A549 (cell line): ENCODE results near the gene UBE2E2. TPM values are rescaled to one million over a fixed set of nuclear protein-coding genes. Genes with fewer than 3 reads are reported as not detected.

Experiments
- ATAC-seq, 2 experiments: fragments of 200-7000 bp in 1 of 2; fragments of >200 bp in 1 of 2; cut with Nextera tagmentation in 1 of 2; cut with Tn5 transposase in 1 of 2; 3 replicates each; pipeline versions ENCODE4 v1.8.0 to v1.9.1; 2018 to 2020; ENCODE audit warnings: mild to moderate bottlenecking in 1 of 2, moderate library complexity in 1 of 2
- CTCF ChIA-PET: fragments of 300-600 bp; sonication (Branson Sonifier 250); formaldehyde crosslinking; extraction: SDS; loops from one replicate; lab custom pipeline; 2021; ENCODE audit warnings: antibody characterized with exemption, inconsistent platforms; lab: Yijun Ruan, JAX
- POLR2A ChIA-PET: fragments of 350-600 bp; formaldehyde crosslinking; extraction: SDS; loops from one replicate; lab custom pipeline; 2021; ENCODE audit warnings: antibody characterized with exemption, inconsistent platforms; lab: Yijun Ruan, JAX
- DNase-seq, 2 experiments: peaks; one replicate each; pipeline versions ENCODE4 v3.0.0 to v3.0.0-alpha.2; 2011 to 2016; ENCODE audit warnings: low read depth in 1 of 2, low spot score in 1 of 2
- FAIRE-seq: peaks from 2 replicates; lab custom pipeline; 2011; peaks lifted over from hg19 to GRCh38; lab: Jason Lieb, UNC
- H3K27ac ChIP-seq, 2 experiments: fragments of >200 bp; sonication (Bioruptor Twin); formaldehyde crosslinking; 3 replicates each; pipeline ENCODE4 v1.5.1; 2016 to 2017
- H3K4me1 ChIP-seq: fragments of >200 bp; sonication (Bioruptor Twin); formaldehyde crosslinking; 3 replicates; pipeline ENCODE4 v1.6.1; 2016
- H3K4me2 ChIP-seq: fragments of >200 bp; sonication (Bioruptor Twin); formaldehyde crosslinking; 3 replicates; pipeline ENCODE4 v1.6.1; 2016
- H3K4me3 ChIP-seq: fragments of >200 bp; sonication (Bioruptor Twin); formaldehyde crosslinking; 3 replicates; pipeline ENCODE4 v1.5.1; 2016
- H3K9me3 ChIP-seq: fragments of >200 bp; sonication (Bioruptor Twin); formaldehyde crosslinking; 3 replicates; pipeline ENCODE4 v1.6.1; 2016
- CBX8 ChIP-seq: fragments of 200-600 bp; sonication (generic); IDR thresholded peaks from 2 replicates; pipeline ENCODE4 v1.6.1; 2016
- EHF ChIP-seq: fragments of 250-450 bp; sonication (Bioruptor Pico); IDR thresholded peaks from 2 replicates; pipeline ENCODE4 v1.5.0; 2020; ENCODE audit warnings: mild to moderate bottlenecking
- FOSB ChIP-seq: fragments of 250-450 bp; sonication (Bioruptor Pico); IDR thresholded peaks from 2 replicates; pipeline ENCODE4 v1.5.0; 2020; ENCODE audit warnings: mild to moderate bottlenecking, moderate library complexity
- FOSL2 ChIP-seq, 2 experiments: fragments of 450-650 bp in 1 of 2; fragments of >200 bp in 1 of 2; sonication (Bioruptor Twin) in 1 of 2; formaldehyde crosslinking; IDR thresholded peaks; 2 replicates each; pipeline versions ENCODE4 v1.5.0 to v1.6.1; 2016 to 2020; ENCODE audit warnings: mild to moderate bottlenecking in 1 of 2, moderate library complexity in 1 of 2
- GATA3 ChIP-seq: IDR thresholded peaks from 2 replicates; pipeline ENCODE4 v1.6.1; 2012; ENCODE audit warnings: borderline replicate concordance
- HDAC2 ChIP-seq: fragments of 200-600 bp; sonication (generic); IDR thresholded peaks from 2 replicates; pipeline ENCODE4 v1.6.1; 2016
- HES2 ChIP-seq: fragments of >200 bp; sonication (Bioruptor Twin); formaldehyde crosslinking; IDR thresholded peaks from 2 replicates; pipeline ENCODE4 v1.6.1; 2016
- HEYL ChIP-seq: fragments of 250-450 bp; sonication (Bioruptor Pico); IDR thresholded peaks from 2 replicates; pipeline ENCODE4 v1.8.0; 2021; ENCODE audit warnings: mild to moderate bottlenecking, moderate library complexity
- HOXB13 ChIP-seq: fragments of 250-450 bp; sonication (Bioruptor Pico); IDR thresholded peaks from 2 replicates; pipeline ENCODE4 v1.5.0; 2020; ENCODE audit warnings: low read depth, mild to moderate bottlenecking, moderate library complexity
- HOXB5 ChIP-seq: fragments of 250-450 bp; sonication (Bioruptor Pico); IDR thresholded peaks from 2 replicates; pipeline ENCODE4 v1.5.0; 2020; ENCODE audit warnings: mild to moderate bottlenecking, moderate library complexity
- JUNB ChIP-seq: fragments of >200 bp; sonication (Bioruptor Twin); formaldehyde crosslinking; IDR thresholded peaks from 2 replicates; pipeline ENCODE4 v1.6.1; 2016
- KDM1A ChIP-seq: fragments of 200-600 bp; sonication (generic); IDR thresholded peaks from 2 replicates; pipeline ENCODE4 v1.6.1; 2016; ENCODE audit warnings: low read depth, mild to moderate bottlenecking
- KDM5A ChIP-seq: fragments of 200-600 bp; sonication (generic); IDR thresholded peaks from 2 replicates; pipeline ENCODE4 v1.6.1; 2016; ENCODE audit warnings: antibody characterized with exemption, mild to moderate bottlenecking
- NFE2L2 ChIP-seq: fragments of 150-350 bp; conservative IDR thresholded peaks from 2 replicates; pipeline ENCODE4 v1.6.1; 2014; ENCODE audit warnings: low read length
- NR3C1 ChIP-seq: fragments of >200 bp; sonication (Bioruptor Twin); formaldehyde crosslinking; IDR thresholded peaks from 3 replicates; pipeline ENCODE4 v1.6.1; 2017
- PBX3 ChIP-seq: IDR thresholded peaks from 2 replicates; pipeline ENCODE4 v1.6.1; 2012
- POLR2A ChIP-seq: IDR thresholded peaks from 2 replicates; pipeline ENCODE4 v1.6.1; 2012; ENCODE audit warnings: mild to moderate bottlenecking, low read length
- POLR2AphosphoS2 ChIP-seq: conservative IDR thresholded peaks from 2 replicates; pipeline ENCODE4 v1.6.1; 2012; ENCODE audit warnings: low read length, improper control_type of control experiment, inconsistent platforms
- SMC3 ChIP-seq: fragments of >200 bp; sonication (Bioruptor Twin); formaldehyde crosslinking; IDR thresholded peaks from 3 replicates; pipeline ENCODE4 v1.6.1; 2018; ENCODE audit warnings: inconsistent platforms
- SREBF2 ChIP-seq: fragments of 450-650 bp; IDR thresholded peaks from 2 replicates; pipeline ENCODE4 v1.6.1; 2014; ENCODE audit warnings: mild to moderate bottlenecking, moderate library complexity
- TFCP2L1 ChIP-seq: fragments of 250-450 bp; sonication (Bioruptor Pico); IDR thresholded peaks from 2 replicates; pipeline ENCODE4 v1.5.0; 2021; ENCODE audit warnings: mild to moderate bottlenecking
- TP53 ChIP-seq: fragments of 250-450 bp; sonication (Bioruptor Pico); IDR thresholded peaks from 2 replicates; pipeline ENCODE4 v1.5.0; 2021; ENCODE audit warnings: mild to moderate bottlenecking, moderate library complexity
- ZNF302 ChIP-seq: fragments of 250-450 bp; sonication (Bioruptor Pico); IDR thresholded peaks from 2 replicates; pipeline ENCODE4 v1.9.0; 2021; ENCODE audit warnings: inconsistent platforms, mild to moderate bottlenecking, moderate library complexity
- WGBS: methylation state at CpG from one replicate; pipeline ENCODE4 v1.1.6; 2017; ENCODE audit errors: missing lambda C conversion rate; 5-methylcytosine and 5-hydroxymethylcytosine counted together
- polyA plus RNA-seq, 4 experiments: library from polyadenylated mRNA; depleted of rRNA in 3 of 4; stranded (reverse); fragments of >200 nt; fragmentation: RNase III in 1 of 4; extraction: RNeasy Plus Mini Kit Qiagen cat#74134 plus additional on column Dnase treatment in 1 of 4; gene quantifications; 2 replicates in 3 of 4; 3 replicates in 1 of 4; pipeline ENCODE4 v1.2.3, GENCODE V29; 2011 to 2017
- TF ChIP-seq, protein P1 (sequence below): fragments of 250-450 bp; sonication (Bioruptor Pico); IDR thresholded peaks from 2 replicates; pipeline ENCODE4 v1.5.0; 2020; ENCODE audit warnings: low read depth, mild to moderate bottlenecking, moderate library complexity
- TF ChIP-seq, protein P2 (sequence below): fragments of >200 bp; sonication (Bioruptor Twin); formaldehyde crosslinking; IDR thresholded peaks from 3 replicates; pipeline ENCODE4 v1.5.1; 2016
- TF ChIP-seq, protein P3 (sequence below): IDR thresholded peaks from 2 replicates; pipeline ENCODE4 v1.6.1; 2012; ENCODE audit warnings: low read depth, borderline replicate concordance

UBE2E2 gene
- polyA plus RNA-seq, 2 of the 4 experiments (the other 2 are of a cell fraction), result 28.3 to 56.1 TPM

DNA sequence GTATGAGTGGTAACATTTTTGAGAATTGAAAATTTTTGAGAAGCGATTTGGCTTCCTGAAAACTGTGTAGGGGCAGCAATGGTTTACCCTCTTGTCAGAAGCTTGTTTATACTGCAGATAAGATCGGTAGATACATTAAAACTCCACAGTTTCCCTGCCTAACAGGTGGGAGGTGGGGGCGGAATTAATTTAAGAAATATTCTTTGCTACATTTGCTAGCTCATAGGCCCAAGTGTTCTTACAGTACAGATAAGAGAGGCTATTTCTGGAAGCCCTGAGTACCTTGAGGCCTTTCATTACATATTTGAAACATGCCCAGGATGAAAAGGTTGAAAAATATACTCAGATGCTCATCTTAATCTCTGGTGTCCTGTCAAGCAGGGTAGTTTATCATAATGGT is 285.5 kb downstream of the UBE2E2 start:
- H3K9me3 ChIP-seq, result no peaks in the 10 kb centered on the region
- TF ChIP-seq FOSB (CRISPR knock-in tag), result no peak
- no peak for TF ChIP-seq HES2
- TF ChIP-seq HDAC2, result no peak
- no peak for TF ChIP-seq TFCP2L1 (CRISPR knock-in tag)
- TF ChIP-seq SMC3, result no peak
- TF ChIP-seq HEYL, result no peak
- TF ChIP-seq, protein P1, sequence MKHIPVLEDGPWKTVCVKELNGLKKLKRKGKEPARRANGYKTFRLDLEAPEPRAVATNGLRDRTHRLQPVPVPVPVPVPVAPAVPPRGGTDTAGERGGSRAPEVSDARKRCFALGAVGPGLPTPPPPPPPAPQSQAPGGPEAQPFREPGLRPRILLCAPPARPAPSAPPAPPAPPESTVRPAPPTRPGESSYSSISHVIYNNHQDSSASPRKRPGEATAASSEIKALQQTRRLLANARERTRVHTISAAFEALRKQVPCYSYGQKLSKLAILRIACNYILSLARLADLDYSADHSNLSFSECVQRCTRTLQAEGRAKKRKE (CRISPR knock-in tag), result no peak
- TF ChIP-seq KDM1A, result no peak
- TF ChIP-seq, all 56 proteins: peak for 0
- 86% methylated on average over 3 of the region's 3 CpGs for WGBS
- peaks cover 25% of the 10 kb centered on the region for H3K4me1 ChIP-seq
- CTCF ChIA-PET, result interaction anchor here (1.1 kb wide), 1 partner anchor 20 kb away, joined by 5 read pairs; no protein-coding TSS in a partner anchor
- ATAC-seq (no peak), FAIRE-seq (no peak), DNase-seq (no peak)
- no peak overlapping the region for H3K4me3 ChIP-seq
- H3K27ac ChIP-seq, result no peak overlapping the region
- POLR2A ChIA-PET, result no interaction called here
- H3K4me2 ChIP-seq, result no peak overlapping the region

GRCh38 chr3:23489300-23490158 is 286.4 kb downstream of the UBE2E2 start:
- peaks cover 32% of the 10 kb centered on the region for H3K4me1 ChIP-seq
- TF ChIP-seq NFE2L2 (no peak), EHF (no peak), ZNF302 (CRISPR knock-in tag) (no peak), KDM1A (no peak), POLR2AphosphoS2 (no peak), PBX3 (no peak), FOSL2 (IDR thresholded peaks at IDR 0.05) (no peak), FOSL2 (CRISPR knock-in tag; IDR thresholded peaks at IDR 0.05) (no peak), NR3C1 (no peak), HOXB5 (CRISPR knock-in tag) (no peak), GATA3 (no peak), SREBF2 (no peak), CBX8 (no peak), HOXB13 (no peak), POLR2A (no peak), JUNB (no peak), KDM5A (no peak), TP53 (CRISPR knock-in tag) (no peak)
- TF ChIP-seq, protein P2, sequence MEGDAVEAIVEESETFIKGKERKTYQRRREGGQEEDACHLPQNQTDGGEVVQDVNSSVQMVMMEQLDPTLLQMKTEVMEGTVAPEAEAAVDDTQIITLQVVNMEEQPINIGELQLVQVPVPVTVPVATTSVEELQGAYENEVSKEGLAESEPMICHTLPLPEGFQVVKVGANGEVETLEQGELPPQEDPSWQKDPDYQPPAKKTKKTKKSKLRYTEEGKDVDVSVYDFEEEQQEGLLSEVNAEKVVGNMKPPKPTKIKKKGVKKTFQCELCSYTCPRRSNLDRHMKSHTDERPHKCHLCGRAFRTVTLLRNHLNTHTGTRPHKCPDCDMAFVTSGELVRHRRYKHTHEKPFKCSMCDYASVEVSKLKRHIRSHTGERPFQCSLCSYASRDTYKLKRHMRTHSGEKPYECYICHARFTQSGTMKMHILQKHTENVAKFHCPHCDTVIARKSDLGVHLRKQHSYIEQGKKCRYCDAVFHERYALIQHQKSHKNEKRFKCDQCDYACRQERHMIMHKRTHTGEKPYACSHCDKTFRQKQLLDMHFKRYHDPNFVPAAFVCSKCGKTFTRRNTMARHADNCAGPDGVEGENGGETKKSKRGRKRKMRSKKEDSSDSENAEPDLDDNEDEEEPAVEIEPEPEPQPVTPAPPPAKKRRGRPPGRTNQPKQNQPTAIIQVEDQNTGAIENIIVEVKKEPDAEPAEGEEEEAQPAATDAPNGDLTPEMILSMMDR, result no peak
- TF ChIP-seq, protein P3, sequence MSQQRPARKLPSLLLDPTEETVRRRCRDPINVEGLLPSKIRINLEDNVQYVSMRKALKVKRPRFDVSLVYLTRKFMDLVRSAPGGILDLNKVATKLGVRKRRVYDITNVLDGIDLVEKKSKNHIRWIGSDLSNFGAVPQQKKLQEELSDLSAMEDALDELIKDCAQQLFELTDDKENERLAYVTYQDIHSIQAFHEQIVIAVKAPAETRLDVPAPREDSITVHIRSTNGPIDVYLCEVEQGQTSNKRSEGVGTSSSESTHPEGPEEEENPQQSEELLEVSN, result no peak
- TF ChIP-seq, all 56 proteins: peak for 0
- peak overlapping the region in 1 of 2 experiments; percentile 48; a peak in 2 of 6 replicates for H3K27ac ChIP-seq
- peak overlapping the region; percentile 58 for H3K4me2 ChIP-seq
- ATAC-seq (peak; percentile 41 to 47; a peak in 2 of 6 replicates), DNase-seq (no peak), FAIRE-seq (no peak)
- CTCF ChIA-PET, result interaction anchor here (1.1 to 1.3 kb wide), 2 partner anchors 9 to 19 kb away, joined by 3 to 5 read pairs; no protein-coding TSS in a partner anchor
- H3K9me3 ChIP-seq, result no peaks in the 10 kb centered on the region
- POLR2A ChIA-PET, result no interaction called here
- no peak overlapping the region for H3K4me3 ChIP-seq
- 88% methylated on average over 7 of the region's 7 CpGs for WGBS
